ENCODE results near the gene ZNF888.
"Not testable (repeated sequence)": the region's sequence is repeated elsewhere in the genome, so short reads cannot be mapped to it uniquely, and the experiment has no call there.

The ZNF888 gene

GRCh38 chr19:52945652-52946321 is 22.6 kb upstream of the ZNF888 start:
- TF ChIP-seq, protein P1, sequence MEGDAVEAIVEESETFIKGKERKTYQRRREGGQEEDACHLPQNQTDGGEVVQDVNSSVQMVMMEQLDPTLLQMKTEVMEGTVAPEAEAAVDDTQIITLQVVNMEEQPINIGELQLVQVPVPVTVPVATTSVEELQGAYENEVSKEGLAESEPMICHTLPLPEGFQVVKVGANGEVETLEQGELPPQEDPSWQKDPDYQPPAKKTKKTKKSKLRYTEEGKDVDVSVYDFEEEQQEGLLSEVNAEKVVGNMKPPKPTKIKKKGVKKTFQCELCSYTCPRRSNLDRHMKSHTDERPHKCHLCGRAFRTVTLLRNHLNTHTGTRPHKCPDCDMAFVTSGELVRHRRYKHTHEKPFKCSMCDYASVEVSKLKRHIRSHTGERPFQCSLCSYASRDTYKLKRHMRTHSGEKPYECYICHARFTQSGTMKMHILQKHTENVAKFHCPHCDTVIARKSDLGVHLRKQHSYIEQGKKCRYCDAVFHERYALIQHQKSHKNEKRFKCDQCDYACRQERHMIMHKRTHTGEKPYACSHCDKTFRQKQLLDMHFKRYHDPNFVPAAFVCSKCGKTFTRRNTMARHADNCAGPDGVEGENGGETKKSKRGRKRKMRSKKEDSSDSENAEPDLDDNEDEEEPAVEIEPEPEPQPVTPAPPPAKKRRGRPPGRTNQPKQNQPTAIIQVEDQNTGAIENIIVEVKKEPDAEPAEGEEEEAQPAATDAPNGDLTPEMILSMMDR (IDR thresholded peaks at IDR 0.05; ENCODE audit: control extremely low read depth, extremely low read depth, low read depth, missing control alignments) = no peak
- ChIA-PET CTCF (interaction anchor here (1.9 kb wide), 1 partner anchor 16 kb away, joined by 11 read pairs; the partner anchor contains the start of gene ZNF816), POLR2A (no interaction called here)
- no peak for DNase-seq (ENCODE audit: extremely low spot score)

DNA sequence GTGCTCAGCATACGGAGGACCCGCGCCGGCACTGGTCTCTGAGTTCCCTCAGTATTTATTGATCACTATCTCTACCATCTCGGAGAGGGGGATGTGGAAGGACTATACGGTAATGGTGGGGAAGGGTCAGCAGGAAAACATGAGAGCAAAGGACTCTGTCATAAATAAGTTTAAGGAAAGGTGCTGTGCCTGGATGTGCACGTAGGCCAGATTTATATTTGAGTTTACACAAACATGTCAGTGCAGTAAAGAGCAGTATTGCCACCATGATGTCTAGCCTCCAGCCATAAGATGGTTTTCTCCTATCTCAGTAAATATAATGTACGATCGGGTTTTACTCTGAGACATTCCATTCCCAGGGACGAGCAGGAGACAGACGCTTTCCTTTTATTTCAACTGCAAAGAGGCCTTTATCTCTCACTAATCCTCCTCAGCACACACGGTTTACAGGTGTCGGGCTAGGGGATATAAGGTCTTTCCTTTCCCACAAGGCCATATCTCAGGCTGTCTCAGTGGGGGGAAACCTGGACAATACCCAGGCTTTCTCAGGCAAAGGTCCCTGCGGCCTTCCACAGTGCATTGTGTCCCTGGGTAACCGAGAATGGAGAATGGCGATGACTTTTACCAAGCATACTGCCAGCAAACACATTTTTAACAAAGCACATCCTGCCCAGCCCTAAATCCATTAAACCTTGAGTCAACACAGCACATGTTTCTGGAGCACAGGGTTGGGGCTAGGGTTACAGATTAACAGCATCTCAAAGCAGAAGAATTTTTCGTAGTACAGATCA is 21.7 kb upstream of the ZNF888 start:
- POLR2A ChIA-PET; CTCF ChIA-PET; DNase-seq (ENCODE audit: extremely low spot score): not testable (repeated sequence)

- POLR2A ChIA-PET = no interaction called here
- DNase-seq (ENCODE audit: extremely low spot score) = no peak
- TF ChIP-seq, protein P1 (IDR thresholded peaks at IDR 0.05; ENCODE audit: control extremely low read depth, extremely low read depth, low read depth, missing control alignments) = no peak
- CTCF ChIA-PET = no interaction called here
These were observed 20.8 kb upstream of the ZNF888 start for GRCh38 chr19:52943884-52944643.

DNA sequence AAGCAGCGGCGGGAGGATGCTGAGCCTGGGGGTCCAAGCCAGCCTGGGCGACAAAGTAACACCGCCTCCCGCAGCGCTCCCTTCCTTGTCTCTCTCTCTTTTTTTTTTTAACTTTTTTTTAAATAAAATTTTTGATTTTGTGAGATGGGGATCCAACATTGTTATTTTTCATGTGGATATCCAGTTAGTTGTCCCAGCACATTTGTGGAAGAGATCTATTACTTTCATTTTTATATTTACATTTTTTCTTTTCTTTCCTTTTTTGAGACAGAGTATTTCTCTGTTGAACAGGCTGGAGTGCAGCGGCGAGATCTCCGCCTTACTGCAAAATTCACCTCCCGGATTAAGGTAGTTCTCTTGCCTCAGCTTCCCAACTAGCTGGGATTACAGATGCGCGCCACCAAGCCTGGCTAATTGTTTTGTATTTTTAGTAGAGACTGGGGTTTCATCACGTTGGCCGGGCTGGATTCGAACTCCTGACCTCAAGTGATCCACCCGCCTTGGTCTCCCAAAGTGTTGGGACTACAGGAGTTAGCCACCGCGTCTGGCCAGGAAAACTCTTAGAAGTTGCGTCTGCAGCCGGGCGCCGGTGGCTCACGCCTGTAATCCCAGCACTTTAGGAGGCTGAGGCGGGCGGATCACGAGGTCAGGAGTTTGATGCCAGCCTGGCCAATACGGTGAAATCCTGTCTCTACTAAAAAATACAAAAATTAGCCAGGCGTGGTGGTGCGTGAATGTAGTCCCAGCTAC is 20.1 kb upstream of the ZNF888 start:
- CTCF ChIA-PET = no interaction called here
- TF ChIP-seq, protein P1 (IDR thresholded peaks at IDR 0.05; ENCODE audit: control extremely low read depth, extremely low read depth, low read depth, missing control alignments) = no peak
- POLR2A ChIA-PET = no interaction called here
- DNase-seq (ENCODE audit: extremely low spot score) = no peak

GRCh38 chr19:52942386-52943133 is 19.3 kb upstream of the ZNF888 start:
- TF ChIP-seq, protein P1 (IDR thresholded peaks at IDR 0.05; ENCODE audit: control extremely low read depth, extremely low read depth, low read depth, missing control alignments) = no peak
- DNase-seq (ENCODE audit: extremely low spot score) = peak; percentile 96
- POLR2A ChIA-PET = no interaction called here
- CTCF ChIA-PET = no interaction called here

DNA sequence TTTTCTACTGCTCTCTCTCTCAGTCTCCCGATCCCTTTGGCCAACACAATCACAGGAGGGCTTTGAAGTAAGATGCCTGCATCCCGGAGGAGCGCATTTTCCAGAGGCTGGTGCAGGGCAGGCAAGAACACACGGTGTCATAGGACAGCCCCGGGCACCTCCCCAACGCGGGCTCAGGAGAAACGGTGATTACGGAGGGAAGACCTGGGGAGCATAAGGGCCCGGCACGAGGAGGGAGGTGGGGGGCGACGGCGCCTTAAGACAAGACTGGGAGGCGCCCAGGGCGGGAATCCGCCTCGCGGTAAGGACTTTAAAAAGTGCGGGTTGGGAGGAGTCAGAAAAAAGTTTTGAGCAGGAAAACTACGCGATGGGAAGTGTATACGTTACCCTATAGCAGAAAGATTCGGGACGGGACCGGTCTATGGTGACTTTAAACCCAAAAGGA is 18.7 kb upstream of the ZNF888 start:
- peak; percentile 12 for DNase-seq (ENCODE audit: extremely low spot score)
- TF ChIP-seq, protein P1 (IDR thresholded peaks at IDR 0.05; ENCODE audit: control extremely low read depth, extremely low read depth, low read depth, missing control alignments) = no peak
- ChIA-PET POLR2A (interaction anchor here (0.7 kb wide), 1 partner anchor 52 kb away, joined by 11 read pairs; no protein-coding TSS in a partner anchor), CTCF (no interaction called here)

DNA sequence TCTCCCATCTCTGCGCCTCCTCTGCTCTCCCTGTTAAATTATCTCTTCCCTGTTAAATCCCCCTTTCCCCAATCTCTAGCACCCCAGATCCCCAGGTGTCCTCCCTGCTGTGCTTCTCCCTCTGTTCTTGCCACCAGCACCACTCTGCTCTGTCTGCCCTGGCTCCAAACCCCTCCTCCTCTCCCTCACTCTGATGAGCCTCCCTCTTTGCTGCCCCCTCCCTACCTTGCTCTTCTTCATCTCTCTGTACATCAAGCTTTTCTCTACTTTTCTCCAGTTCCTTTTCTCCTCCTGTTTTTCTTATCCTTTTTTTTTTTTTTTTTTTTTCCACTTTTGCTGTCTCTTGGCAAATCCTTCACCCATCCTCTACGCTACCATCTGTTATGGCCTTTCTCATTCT is 18.3 kb upstream of the ZNF888 start:
- DNase-seq (ENCODE audit: extremely low spot score); CTCF ChIA-PET: not testable (repeated sequence)
- POLR2A ChIA-PET = interaction anchor here (0.7 kb wide), 1 partner anchor 51 kb away, joined by 11 read pairs; no protein-coding TSS in a partner anchor

- DNase-seq (ENCODE audit: extremely low spot score); CTCF ChIA-PET; POLR2A ChIA-PET: not testable (repeated sequence)
These were observed 17.7 kb upstream of the ZNF888 start for GRCh38 chr19:52940905-52941304.
